ENCODE results near the gene SLC3A2. TPM values are rescaled to one million over a fixed set of nuclear protein-coding genes. Genes with fewer than 3 reads are reported as not detected.

The SLC3A2 gene
- total and polyA plus RNA-seq, 2 of the 13 experiments (the other 11 are each of a cell fraction or from before 2014, with no cell fraction given) = 213 to 226 TPM

DNA sequence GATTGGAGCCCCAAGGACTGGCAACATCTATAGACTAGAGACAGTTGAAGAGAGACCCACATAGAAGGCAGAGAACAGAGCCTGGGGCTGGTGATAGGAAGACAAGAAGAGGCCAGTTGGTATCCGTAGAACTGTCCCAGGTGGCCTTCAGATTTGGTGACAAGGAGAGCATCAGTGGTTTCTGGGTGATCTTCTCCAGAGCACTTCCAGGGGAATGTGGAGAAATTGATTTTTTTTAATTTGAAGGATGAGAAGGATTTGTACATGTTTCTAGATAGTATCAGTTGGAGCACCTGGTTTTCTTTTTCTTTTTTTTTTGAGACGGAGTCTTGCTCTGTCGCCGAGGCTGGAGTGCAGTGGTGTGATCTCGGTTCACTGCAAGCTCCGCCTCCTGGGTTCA lies 14.8 kb downstream of the SLC3A2 start:
- no peaks in the 10 kb centered on the region for H3K36me3 ChIP-seq (replicated peaks in 1 of 2; ENCODE audit: control insufficient read depth in 1 of 2, insufficient read depth in 2 of 2, low read length in 2 of 2)
- no TSS peak for BruUV-seq (replicated peaks)
- H3K4me3 ChIP-seq (replicated peaks in 1 of 3; ENCODE audit: insufficient read depth in 1 of 3, low read depth in 2 of 3, low read length in 3 of 3) = no peak overlapping the region
- ChIA-PET POLR2A (no interaction called here), CTCF (ENCODE audit: low intra/inter-chr PET ratio, low total read pairs) (no interaction called here)
- H3K27ac ChIP-seq (ENCODE audit: extremely low read length, insufficient read depth, low read length) = no peak overlapping the region
- H3K27me3 ChIP-seq (ENCODE audit: control insufficient read depth in 1 of 2, insufficient read depth in 2 of 2, low read length in 2 of 2) = peaks cover 1 to 8% of the 10 kb centered on the region in 2 experiments; a peak in 2 of 5 replicates
- in situ Hi-C loops (cut with HindIII; ENCODE audit: extremely low pct_ligation_motif_present, low pct_unique_long_range_greater_than_20kb) = no loop called here
- FAIRE-seq = no peak
- no peaks in the 10 kb centered on the region for H3K79me2 ChIP-seq (ENCODE audit: insufficient read depth, low read length)
- H3K9ac ChIP-seq (ENCODE audit: insufficient read depth, low read depth, low read length) = no peak overlapping the region
- WGBS (ENCODE audit: low lambda C conversion rate) = 45% methylated on average over 6 of the region's 6 CpGs
- H3K4me2 ChIP-seq (ENCODE audit: low read depth, low read length) = no peak overlapping the region
- no peak for DNase-seq (ENCODE audit: low spot score)
- peaks cover 24% of the 10 kb centered on the region for H3K4me1 ChIP-seq (ENCODE audit: insufficient read depth, low read length)
- no peaks in the 10 kb centered on the region for H4K20me1 ChIP-seq (ENCODE audit: insufficient read depth, low read length)
- no peak overlapping the region for H2AFZ ChIP-seq (ENCODE audit: low read length)
- no peak for ATAC-seq
- no peaks in the 10 kb centered on the region for H3K9me3 ChIP-seq (ENCODE audit: low read length)
- intact Hi-C loops (cut with micrococcal nuclease; ENCODE audit: unreplicated experiment) = no loop called here
- TF ChIP-seq HDAC2 (CRISPR knock-in tag; IDR thresholded peaks at IDR 0.05) (no peak), ZNF605 (CRISPR knock-in tag; IDR thresholded peaks at IDR 0.05) (no peak), KDM6A (CRISPR knock-in tag; IDR thresholded peaks at IDR 0.05; ENCODE audit: low read depth) (no peak), PAX8 (CRISPR knock-in tag; IDR thresholded peaks at IDR 0.05; ENCODE audit: borderline replicate concordance) (no peak), ZSCAN9 (CRISPR knock-in tag; IDR thresholded peaks at IDR 0.05; ENCODE audit: borderline replicate concordance) (no peak), ZNF282 (IDR thresholded peaks at IDR 0.05; ENCODE audit: partially characterized antibody) (no peak), HOXA9 (CRISPR knock-in tag; IDR thresholded peaks at IDR 0.05; ENCODE audit: borderline replicate concordance) (no peak)
- TF ChIP-seq, protein P1, sequence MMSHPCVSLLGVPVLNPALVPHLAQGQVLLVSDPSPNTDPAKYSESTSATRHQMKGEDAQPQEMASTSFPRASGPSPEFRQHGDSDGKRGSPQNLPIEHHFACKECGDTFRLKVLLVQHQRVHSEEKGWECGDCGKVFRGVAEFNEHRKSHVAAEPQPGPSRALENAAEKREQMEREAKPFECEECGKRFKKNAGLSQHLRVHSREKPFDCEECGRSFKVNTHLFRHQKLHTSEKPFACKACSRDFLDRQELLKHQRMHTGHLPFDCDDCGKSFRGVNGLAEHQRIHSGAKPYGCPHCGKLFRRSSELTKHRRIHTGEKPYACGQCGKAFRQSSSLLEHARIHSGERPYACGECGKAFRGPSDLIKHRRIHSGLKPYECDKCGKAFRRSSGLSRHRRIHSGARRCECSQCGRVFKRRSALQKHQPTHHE (CRISPR knock-in tag; IDR thresholded peaks at IDR 0.05; ENCODE audit: borderline replicate concordance) = no peak
- TF ChIP-seq, protein P2, sequence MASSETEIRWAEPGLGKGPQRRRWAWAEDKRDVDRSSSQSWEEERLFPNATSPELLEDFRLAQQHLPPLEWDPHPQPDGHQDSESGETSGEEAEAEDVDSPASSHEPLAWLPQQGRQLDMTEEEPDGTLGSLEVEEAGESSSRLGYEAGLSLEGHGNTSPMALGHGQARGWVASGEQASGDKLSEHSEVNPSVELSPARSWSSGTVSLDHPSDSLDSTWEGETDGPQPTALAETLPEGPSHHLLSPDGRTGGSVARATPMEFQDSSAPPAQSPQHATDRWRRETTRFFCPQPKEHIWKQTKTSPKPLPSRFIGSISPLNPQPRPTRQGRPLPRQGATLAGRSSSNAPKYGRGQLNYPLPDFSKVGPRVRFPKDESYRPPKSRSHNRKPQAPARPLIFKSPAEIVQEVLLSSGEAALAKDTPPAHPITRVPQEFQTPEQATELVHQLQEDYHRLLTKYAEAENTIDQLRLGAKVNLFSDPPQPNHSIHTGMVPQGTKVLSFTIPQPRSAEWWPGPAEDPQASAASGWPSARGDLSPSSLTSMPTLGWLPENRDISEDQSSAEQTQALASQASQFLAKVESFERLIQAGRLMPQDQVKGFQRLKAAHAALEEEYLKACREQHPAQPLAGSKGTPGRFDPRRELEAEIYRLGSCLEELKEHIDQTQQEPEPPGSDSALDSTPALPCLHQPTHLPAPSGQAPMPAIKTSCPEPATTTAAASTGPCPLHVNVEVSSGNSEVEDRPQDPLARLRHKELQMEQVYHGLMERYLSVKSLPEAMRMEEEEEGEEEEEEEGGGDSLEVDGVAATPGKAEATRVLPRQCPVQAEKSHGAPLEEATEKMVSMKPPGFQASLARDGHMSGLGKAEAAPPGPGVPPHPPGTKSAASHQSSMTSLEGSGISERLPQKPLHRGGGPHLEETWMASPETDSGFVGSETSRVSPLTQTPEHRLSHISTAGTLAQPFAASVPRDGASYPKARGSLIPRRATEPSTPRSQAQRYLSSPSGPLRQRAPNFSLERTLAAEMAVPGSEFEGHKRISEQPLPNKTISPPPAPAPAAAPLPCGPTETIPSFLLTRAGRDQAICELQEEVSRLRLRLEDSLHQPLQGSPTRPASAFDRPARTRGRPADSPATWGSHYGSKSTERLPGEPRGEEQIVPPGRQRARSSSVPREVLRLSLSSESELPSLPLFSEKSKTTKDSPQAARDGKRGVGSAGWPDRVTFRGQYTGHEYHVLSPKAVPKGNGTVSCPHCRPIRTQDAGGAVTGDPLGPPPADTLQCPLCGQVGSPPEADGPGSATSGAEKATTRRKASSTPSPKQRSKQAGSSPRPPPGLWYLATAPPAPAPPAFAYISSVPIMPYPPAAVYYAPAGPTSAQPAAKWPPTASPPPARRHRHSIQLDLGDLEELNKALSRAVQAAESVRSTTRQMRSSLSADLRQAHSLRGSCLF (CRISPR knock-in tag; IDR thresholded peaks at IDR 0.05; ENCODE audit: borderline replicate concordance) = no peak
- TF ChIP-seq, protein P3, sequence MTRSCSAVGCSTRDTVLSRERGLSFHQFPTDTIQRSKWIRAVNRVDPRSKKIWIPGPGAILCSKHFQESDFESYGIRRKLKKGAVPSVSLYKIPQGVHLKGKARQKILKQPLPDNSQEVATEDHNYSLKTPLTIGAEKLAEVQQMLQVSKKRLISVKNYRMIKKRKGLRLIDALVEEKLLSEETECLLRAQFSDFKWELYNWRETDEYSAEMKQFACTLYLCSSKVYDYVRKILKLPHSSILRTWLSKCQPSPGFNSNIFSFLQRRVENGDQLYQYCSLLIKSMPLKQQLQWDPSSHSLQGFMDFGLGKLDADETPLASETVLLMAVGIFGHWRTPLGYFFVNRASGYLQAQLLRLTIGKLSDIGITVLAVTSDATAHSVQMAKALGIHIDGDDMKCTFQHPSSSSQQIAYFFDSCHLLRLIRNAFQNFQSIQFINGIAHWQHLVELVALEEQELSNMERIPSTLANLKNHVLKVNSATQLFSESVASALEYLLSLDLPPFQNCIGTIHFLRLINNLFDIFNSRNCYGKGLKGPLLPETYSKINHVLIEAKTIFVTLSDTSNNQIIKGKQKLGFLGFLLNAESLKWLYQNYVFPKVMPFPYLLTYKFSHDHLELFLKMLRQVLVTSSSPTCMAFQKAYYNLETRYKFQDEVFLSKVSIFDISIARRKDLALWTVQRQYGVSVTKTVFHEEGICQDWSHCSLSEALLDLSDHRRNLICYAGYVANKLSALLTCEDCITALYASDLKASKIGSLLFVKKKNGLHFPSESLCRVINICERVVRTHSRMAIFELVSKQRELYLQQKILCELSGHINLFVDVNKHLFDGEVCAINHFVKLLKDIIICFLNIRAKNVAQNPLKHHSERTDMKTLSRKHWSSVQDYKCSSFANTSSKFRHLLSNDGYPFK (CRISPR knock-in tag; IDR thresholded peaks at IDR 0.05; ENCODE audit: borderline replicate concordance) = no peak
- TF ChIP-seq, protein P4, sequence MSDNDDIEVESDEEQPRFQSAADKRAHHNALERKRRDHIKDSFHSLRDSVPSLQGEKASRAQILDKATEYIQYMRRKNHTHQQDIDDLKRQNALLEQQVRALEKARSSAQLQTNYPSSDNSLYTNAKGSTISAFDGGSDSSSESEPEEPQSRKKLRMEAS (IDR thresholded peaks at IDR 0.05) = no peak
- TF ChIP-seq, protein P5, sequence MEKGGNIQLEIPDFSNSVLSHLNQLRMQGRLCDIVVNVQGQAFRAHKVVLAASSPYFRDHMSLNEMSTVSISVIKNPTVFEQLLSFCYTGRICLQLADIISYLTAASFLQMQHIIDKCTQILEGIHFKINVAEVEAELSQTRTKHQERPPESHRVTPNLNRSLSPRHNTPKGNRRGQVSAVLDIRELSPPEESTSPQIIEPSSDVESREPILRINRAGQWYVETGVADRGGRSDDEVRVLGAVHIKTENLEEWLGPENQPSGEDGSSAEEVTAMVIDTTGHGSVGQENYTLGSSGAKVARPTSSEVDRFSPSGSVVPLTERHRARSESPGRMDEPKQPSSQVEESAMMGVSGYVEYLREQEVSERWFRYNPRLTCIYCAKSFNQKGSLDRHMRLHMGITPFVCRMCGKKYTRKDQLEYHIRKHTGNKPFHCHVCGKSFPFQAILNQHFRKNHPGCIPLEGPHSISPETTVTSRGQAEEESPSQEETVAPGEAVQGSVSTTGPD (CRISPR knock-in tag; IDR thresholded peaks at IDR 0.05) = no peak
